CD4-positive, alpha-beta T cell treated with Interleukin-2 at 100 ng/mL for 4 hours (primary cell): Measurements from ENCODE around the gene CLDN24.

Source experiments
- DNase-seq: peaks from one replicate; pipeline ENCODE4 v3.0.0-alpha.2; 2020; ENCODE audit warnings: low spot score

CLDN24 gene

GRCh38 chr4:183284258-183284785, 37.9 kb downstream of the CLDN24 start:
- no peak for DNase-seq

GRCh38 chr4:183276106-183276505, 46.1 kb downstream of the CLDN24 start:
- no peak for DNase-seq

GRCh38 chr4:183272384-183272783, 49.8 kb downstream of the CLDN24 start:
- no peak for DNase-seq
